ENCODE measurements around the gene SECTM1.

The SECTM1 gene

GRCh38 chr17:82277851-82278250 lies 55.7 kb downstream of the SECTM1 start:
- no peak for DNase-seq

- no peak for DNase-seq
Measured at GRCh38 chr17:82276938-82277337, 56.6 kb downstream of the SECTM1 start.

- no peak for DNase-seq
Measured at GRCh38 chr17:82275326-82275725, 58.2 kb downstream of the SECTM1 start.

- no peak for DNase-seq
Measured at GRCh38 chr17:82274134-82275020, 59.2 kb downstream of the SECTM1 start.

- peak; percentile 94 for DNase-seq
Measured at GRCh38 chr17:82273327-82274133, 60.0 kb downstream of the SECTM1 start, which contains the start of gene CSNK1D. Gene CSNK1D, minus strand, starts transcription at chr17:82273700. Its CDS starts 319 bp downstream, at chr17:82273381.

GRCh38 chr17:82272495-82273326 lies 60.9 kb downstream of the SECTM1 start:
- DNase-seq: peak; percentile 63

- no peak for DNase-seq
Measured at GRCh38 chr17:82271401-82271800, 62.2 kb downstream of the SECTM1 start.
